PC-9 (cell line): ENCODE data around the gene OR5K3.

Source experiments
- EZH2 ChIP-seq: fragments of 200-600 bp; sonication (generic); IDR thresholded peaks from 2 replicates; pipeline ENCODE4 v1.8.0; 2017; ENCODE audit warnings: antibody characterized with exemption, low read depth
- TF ChIP-seq, protein P1 (sequence below): fragments of 200-600 bp; sonication (generic); conservative IDR thresholded peaks from 2 replicates; pipeline ENCODE4 v1.6.1; 2017; ENCODE audit warnings: mixed run types, antibody characterized with exemption, mild to moderate bottlenecking, moderate library complexity

- TF ChIP-seq, protein P1, sequence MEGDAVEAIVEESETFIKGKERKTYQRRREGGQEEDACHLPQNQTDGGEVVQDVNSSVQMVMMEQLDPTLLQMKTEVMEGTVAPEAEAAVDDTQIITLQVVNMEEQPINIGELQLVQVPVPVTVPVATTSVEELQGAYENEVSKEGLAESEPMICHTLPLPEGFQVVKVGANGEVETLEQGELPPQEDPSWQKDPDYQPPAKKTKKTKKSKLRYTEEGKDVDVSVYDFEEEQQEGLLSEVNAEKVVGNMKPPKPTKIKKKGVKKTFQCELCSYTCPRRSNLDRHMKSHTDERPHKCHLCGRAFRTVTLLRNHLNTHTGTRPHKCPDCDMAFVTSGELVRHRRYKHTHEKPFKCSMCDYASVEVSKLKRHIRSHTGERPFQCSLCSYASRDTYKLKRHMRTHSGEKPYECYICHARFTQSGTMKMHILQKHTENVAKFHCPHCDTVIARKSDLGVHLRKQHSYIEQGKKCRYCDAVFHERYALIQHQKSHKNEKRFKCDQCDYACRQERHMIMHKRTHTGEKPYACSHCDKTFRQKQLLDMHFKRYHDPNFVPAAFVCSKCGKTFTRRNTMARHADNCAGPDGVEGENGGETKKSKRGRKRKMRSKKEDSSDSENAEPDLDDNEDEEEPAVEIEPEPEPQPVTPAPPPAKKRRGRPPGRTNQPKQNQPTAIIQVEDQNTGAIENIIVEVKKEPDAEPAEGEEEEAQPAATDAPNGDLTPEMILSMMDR: no peak
- TF ChIP-seq EZH2: no peak
These were observed 22.8 kb upstream of the OR5K3 start for GRCh38 chr3:98367464-98368246.
